GM18505 (cell line): ENCODE results near the gene CFDP1.

Source experiments
- ATAC-seq: cut with Tn5 transposase; IDR thresholded peaks from one replicate; pipeline ENCODE4 v1.9.1; 2021; ENCODE audit not compliant: unreplicated experiment
- POLR2A ChIP-seq: IDR thresholded peaks from 4 replicates; pipeline ENCODE4 v1.6.1; 2011; ENCODE audit warnings: borderline replicate concordance; ENCODE audit not compliant: insufficient read depth, insufficient read length; ENCODE audit errors: extremely low read depth

Gene CFDP1

GRCh38 chr16:75248142-75248535, 185.2 kb downstream of the CFDP1 start:
- TF ChIP-seq POLR2A, result no peak
- no peak for ATAC-seq

GRCh38 chr16:75247249-75247648, 186.1 kb downstream of the CFDP1 start:
- ATAC-seq, result no peak
- TF ChIP-seq POLR2A, result no peak

- ATAC-seq, result no peak
- TF ChIP-seq POLR2A, result no peak
These were observed 186.6 kb downstream of the CFDP1 start for GRCh38 chr16:75246504-75247205.

- no peak for TF ChIP-seq POLR2A
These were observed 188.2 kb downstream of the CFDP1 start for GRCh38 chr16:75244844-75245758.

GRCh38 chr16:75244225-75244809, 189.0 kb downstream of the CFDP1 start:
- ATAC-seq, result no peak
- TF ChIP-seq POLR2A, result no peak

More at GRCh38 chr16:75244844-75245758, 188.2 kb downstream of the CFDP1 start:
- ATAC-seq, result no peak
